GM19468 (cell line): Measurements from ENCODE around the gene FANCD2OS.
"Not testable (repeated sequence)": the region's sequence is repeated elsewhere in the genome, so short reads cannot be mapped to it uniquely, and the experiment has no call there.

Experiments used
- ATAC-seq: cut with Tn5 transposase; IDR thresholded peaks from one replicate; pipeline ENCODE4 v1.9.1; 2021; ENCODE audit warnings: mild to moderate bottlenecking, moderate library complexity, moderate number of reproducible peaks; ENCODE audit not compliant: unreplicated experiment; ENCODE audit errors: extremely low read depth

Gene FANCD2OS

DNA sequence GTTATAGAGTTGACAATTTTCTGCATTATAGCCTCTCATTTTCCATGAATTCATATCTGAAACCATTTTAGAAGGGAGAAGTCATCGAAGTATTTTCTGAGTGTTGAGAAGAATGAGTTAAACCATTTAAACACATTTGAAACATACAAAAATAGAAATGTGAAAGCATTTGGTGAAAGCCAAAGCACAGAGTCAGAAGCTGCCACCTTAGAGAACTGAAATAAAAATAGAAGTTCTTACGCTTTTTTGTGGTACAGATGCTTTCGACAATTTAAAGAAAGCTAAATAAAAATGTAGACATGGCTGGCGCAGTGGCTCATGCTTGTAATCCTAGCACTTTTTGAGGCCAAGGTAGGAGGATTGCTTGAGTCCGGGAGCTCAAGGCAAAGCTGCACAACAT is 9.0 kb downstream of the FANCD2OS start:
- no peak for ATAC-seq

DNA sequence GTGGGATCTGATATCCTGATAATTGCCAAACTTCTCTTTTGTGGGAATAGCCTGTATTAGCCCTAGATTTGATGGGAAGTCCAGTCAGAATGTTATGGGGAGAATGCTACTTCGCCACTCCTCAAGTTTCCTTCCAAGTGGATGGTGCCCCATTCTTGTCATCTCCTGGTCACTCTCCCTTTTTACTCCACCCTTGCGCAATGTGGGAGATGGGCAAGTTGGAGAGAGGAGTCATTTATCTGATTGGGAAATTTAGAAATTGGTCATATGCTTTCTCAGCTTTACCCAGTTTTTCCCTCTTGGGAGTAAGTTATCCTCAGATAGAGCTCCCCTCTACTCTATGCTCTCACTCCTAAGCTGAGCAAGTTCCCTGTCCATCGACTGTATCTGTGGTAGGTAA is 14.4 kb downstream of the FANCD2OS start:
- ATAC-seq = no peak

DNA sequence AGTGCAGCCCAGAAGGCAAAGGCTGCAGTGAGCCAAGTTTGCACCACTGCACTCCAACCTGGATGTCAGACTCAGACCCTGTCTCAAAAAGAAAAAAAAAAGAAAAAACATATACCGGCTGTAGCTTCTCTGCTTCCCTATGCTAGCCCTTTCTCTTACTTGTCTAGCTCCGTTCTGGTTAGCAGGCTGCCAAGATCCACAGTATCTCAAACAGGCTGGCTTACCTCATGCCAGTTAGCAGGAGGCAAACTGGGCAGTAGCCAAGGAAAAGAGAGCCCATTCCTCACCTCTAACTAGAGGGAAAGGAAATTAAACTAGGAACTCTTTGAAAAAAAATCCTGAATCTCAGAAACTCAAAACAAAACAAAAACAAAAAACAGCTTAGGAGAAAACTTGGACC is 16.7 kb downstream of the FANCD2OS start:
- not testable (repeated sequence) for ATAC-seq

- not testable (repeated sequence) for ATAC-seq
Measured at GRCh38 chr3:10090774-10091173, 17.3 kb downstream of the FANCD2OS start.

DNA sequence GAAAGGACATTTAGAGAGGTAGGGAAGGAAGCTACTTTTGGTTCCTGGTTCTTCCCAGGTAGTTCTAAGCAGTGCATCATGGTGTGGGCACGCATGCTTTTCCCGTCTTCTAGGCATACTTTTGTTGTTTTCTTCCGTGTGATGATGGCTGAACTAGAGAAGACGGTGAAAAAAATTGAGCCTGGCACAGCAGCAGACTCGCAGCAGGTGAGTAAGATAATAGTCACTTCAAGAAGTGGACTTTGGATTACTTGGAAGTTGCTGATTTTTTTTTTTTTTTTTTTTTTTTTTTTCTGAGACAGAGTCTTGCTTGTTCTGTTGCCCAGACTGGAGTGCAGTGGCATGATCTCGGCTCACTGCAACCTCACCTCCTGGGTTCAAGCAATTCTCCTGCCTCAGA is 17.9 kb downstream of the FANCD2OS start:
- ATAC-seq = no peak

- ATAC-seq = no peak
Measured at GRCh38 chr3:10088256-10088655, 19.8 kb downstream of the FANCD2OS start.

- ATAC-seq = no peak
Measured at GRCh38 chr3:10085738-10086137, 22.3 kb downstream of the FANCD2OS start.

DNA sequence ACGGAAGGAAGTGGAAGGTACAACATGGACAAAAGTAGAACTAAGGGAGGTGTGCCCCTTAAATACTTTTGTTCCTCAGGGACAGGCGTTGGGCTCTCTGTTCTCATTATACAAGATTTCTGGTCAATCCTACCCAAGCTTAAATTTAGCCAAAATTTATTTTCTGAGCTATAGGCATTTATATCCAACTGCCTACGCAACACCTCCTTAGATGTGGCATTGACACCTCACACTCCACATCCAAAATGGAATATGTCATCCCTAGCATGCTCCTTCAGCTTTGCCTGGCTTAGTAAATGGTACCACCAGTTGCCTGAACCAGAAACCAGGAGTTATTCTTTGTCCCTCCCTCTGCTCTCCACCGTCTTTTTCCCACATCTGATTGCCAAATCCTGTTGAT is 26.2 kb downstream of the FANCD2OS start:
- no peak for ATAC-seq

GRCh38 chr3:10074666-10075065 is 33.4 kb downstream of the FANCD2OS start:
- no peak for ATAC-seq

DNA sequence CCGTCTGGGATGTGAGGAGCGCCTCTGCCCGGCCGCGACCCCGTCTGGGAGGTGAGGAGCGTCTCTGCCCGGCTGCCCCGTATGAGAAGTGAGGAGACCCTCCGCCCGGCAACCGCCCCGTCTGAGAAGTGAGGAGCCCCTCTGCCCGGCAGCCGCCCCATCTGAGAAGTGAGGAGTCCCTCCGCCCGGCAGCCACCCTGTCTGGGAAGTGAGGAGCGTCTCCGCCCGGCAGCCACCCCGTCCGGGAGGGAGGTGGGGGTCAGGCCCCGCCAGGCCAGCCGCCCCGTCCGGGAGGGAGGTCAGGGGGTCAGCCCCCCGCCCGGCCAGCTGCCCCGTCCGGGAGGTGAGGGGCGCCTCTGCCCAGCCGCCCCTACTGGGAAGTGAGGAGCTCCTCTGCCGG is 38.0 kb downstream of the FANCD2OS start:
- ATAC-seq = not testable (repeated sequence)

GRCh38 chr3:10055097-10055496 is 53.0 kb downstream of the FANCD2OS start:
- ATAC-seq = no peak
